BJ (cell line): ENCODE measurements around the gene GOLGA1. TPM values are rescaled to one million over a fixed set of nuclear protein-coding genes. Genes with fewer than 3 reads are reported as not detected.

Experiments used
- CTCF ChIA-PET: fragments of 350-600 bp; formaldehyde crosslinking; extraction: SDS; loops from one replicate; lab custom pipeline; 2021; ENCODE audit warnings: antibody characterized with exemption, inconsistent platforms; lab: Yijun Ruan, JAX
- POLR2A ChIA-PET: fragments of 300-600 bp; sonication (Branson Sonifier 250); formaldehyde crosslinking; extraction: SDS; loops from one replicate; lab custom pipeline; 2021; ENCODE audit warnings: antibody characterized with exemption; lab: Charles Lee
- DNase-seq: peaks from one replicate; pipeline ENCODE4 v3.0.0-alpha.2; 2011; ENCODE audit warnings: low read depth
- H3K27me3 ChIP-seq: 2 replicates; pipeline ENCODE4 v1.6.0; 2011; ENCODE audit warnings: low read length; ENCODE audit not compliant: control insufficient read depth, insufficient read depth
- H3K36me3 ChIP-seq: 2 replicates; pipeline ENCODE4 v1.5.1; 2011; ENCODE audit warnings: low read length; ENCODE audit not compliant: control insufficient read depth, insufficient read depth
- H3K4me3 ChIP-seq: 2 replicates; pipeline ENCODE4 v1.5.1; 2011; ENCODE audit warnings: low read depth, mild to moderate bottlenecking, control low read depth, low read length
- CTCF ChIP-seq: IDR thresholded peaks from 2 replicates; pipeline ENCODE4 v1.5.1; 2011; ENCODE audit warnings: low read depth, mild to moderate bottlenecking, control low read depth, inconsistent platforms, low read length, moderate library complexity; ENCODE audit not compliant: insufficient read depth
- polyA plus RNA-seq: library from polyadenylated mRNA; depleted of rRNA; stranded (reverse); fragments of >200 nt; gene quantifications from 2 replicates; pipeline ENCODE4 v1.2.3, GENCODE V29; 2011

GOLGA1 gene
- polyA plus RNA-seq, 1 experiment: 12.4 TPM

DNA sequence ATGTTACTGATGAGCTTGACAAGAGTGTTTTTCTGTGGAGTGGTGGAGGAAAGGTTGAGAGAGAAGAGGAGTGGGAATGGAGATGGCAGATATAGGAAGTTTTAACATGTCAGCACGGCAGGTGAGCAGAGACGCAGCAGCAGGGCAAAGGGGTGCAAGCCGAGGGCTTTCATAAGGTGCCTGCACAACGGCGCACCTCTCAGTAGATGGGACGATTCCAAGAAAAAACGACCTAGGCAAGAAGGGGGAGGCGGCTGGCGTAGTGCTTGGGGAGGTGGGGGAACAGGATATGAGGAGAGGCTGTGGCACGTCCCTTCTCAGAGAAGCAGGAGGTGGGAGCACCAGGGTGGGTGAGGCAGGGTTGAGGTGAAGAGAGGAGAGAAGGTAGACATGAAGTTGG, 54.4 kb downstream of the GOLGA1 start:
- DNase-seq: no peak
- Histone ChIP-seq H3K27me3 (no peaks in the 10 kb centered on the region), H3K36me3 (peaks cover 43% of the 10 kb centered on the region), H3K4me3 (no peak overlapping the region)
- no peak for TF ChIP-seq CTCF
- ChIA-PET CTCF (no interaction called here), POLR2A (no interaction called here)

GRCh38 chr9:124885551-124885950, 55.3 kb downstream of the GOLGA1 start:
- ChIA-PET POLR2A (no interaction called here), CTCF (no interaction called here)
- no peak for TF ChIP-seq CTCF
- DNase-seq: no peak
- Histone ChIP-seq H3K4me3 (no peak overlapping the region), H3K27me3 (no peaks in the 10 kb centered on the region), H3K36me3 (peaks cover 37% of the 10 kb centered on the region)

- POLR2A ChIA-PET: no interaction called here
- no peak overlapping the region for H3K4me3 ChIP-seq
- no peak for TF ChIP-seq CTCF
- DNase-seq: no peak
- no peaks in the 10 kb centered on the region for H3K27me3 ChIP-seq
- CTCF ChIA-PET: no interaction called here
- peaks cover 34% of the 10 kb centered on the region for H3K36me3 ChIP-seq
Observed at GRCh38 chr9:124884376-124884775, 56.5 kb downstream of the GOLGA1 start.

DNA sequence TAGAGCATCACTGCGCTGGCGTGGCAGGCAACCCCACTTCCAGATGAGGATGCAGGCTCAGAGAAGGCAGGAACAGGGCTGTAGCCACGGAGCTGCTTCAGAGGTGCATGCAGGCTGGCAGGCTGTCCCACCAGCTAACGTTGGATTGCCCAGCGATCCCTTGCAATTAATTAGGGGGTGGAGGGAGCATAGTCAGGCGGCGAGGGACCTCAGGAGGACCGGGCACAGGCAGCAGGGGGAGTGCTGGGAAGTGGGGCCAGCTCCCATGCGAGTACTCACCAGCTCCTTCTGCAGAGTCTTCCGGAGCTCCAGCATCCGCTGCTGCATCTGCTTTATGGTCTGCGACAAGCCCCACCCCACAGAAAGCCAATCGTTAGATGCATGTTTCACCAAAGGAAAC, 58.7 kb downstream of the GOLGA1 start:
- CTCF ChIA-PET: interaction anchor here (0.7 to 3.1 kb wide), 5 partner anchors 11 to 32 kb away, joined by 3 to 13 read pairs (median 4); partner anchors contain the start of gene ARPC5L
- no peak for TF ChIP-seq CTCF
- H3K27me3 ChIP-seq: no peaks in the 10 kb centered on the region
- no peak overlapping the region for H3K4me3 ChIP-seq
- no peak for DNase-seq
- POLR2A ChIA-PET: no interaction called here
- H3K36me3 ChIP-seq: peaks cover 22% of the 10 kb centered on the region

GRCh38 chr9:124881138-124881743, 59.6 kb downstream of the GOLGA1 start:
- Histone ChIP-seq H3K36me3 (peaks cover 19% of the 10 kb centered on the region), H3K4me3 (no peak overlapping the region), H3K27me3 (no peaks in the 10 kb centered on the region)
- no peak for TF ChIP-seq CTCF
- ChIA-PET POLR2A (no interaction called here), CTCF (interaction anchor here (1.2 to 3.1 kb wide), 2 partner anchors 12 to 17 kb away, joined by 3 to 13 read pairs; no protein-coding TSS in a partner anchor)
- no peak for DNase-seq
